Trophoblast cell (in vitro differentiated cells and primary cell): Measurements from ENCODE around the gene CES3.
A peak's percentile ranks its signal among the peaks of the same experiment; 100 is the strongest.

Experiments
- DNase-seq, 2 donors: peaks; one replicate each; pipeline ENCODE4 v3.0.0-alpha.2; 2016
- H2AFZ ChIP-seq: 2 replicates; pipeline ENCODE4 v1.6.1; 2013; ENCODE audit warnings: low read length, moderate library complexity, mild to moderate bottlenecking; ENCODE audit not compliant: insufficient read depth, poor library complexity
- H2AK5ac ChIP-seq: 2 replicates; pipeline ENCODE4 v1.6.1; 2013; ENCODE audit warnings: mild to moderate bottlenecking, low read length
- H2BK120ac ChIP-seq: 2 replicates; pipeline ENCODE4 v1.6.1; 2013; ENCODE audit warnings: low read length, mild to moderate bottlenecking, moderate library complexity; ENCODE audit not compliant: insufficient read depth, poor library complexity
- H2BK12ac ChIP-seq: 2 replicates; pipeline ENCODE4 v1.6.1; 2013; ENCODE audit warnings: mild to moderate bottlenecking, low read length, moderate library complexity
- H2BK5ac ChIP-seq: 2 replicates; pipeline ENCODE4 v1.6.1; 2013; ENCODE audit warnings: low read length, low read depth, moderate library complexity, mild to moderate bottlenecking; ENCODE audit not compliant: poor library complexity
- H3K14ac ChIP-seq: 2 replicates; pipeline ENCODE4 v1.6.1; 2013; ENCODE audit warnings: mild to moderate bottlenecking, low read length
- H3K18ac ChIP-seq: 2 replicates; pipeline ENCODE4 v1.6.1; 2013; ENCODE audit warnings: mild to moderate bottlenecking, low read length
- H3K23ac ChIP-seq: 2 replicates; pipeline ENCODE4 v1.6.1; 2013; ENCODE audit warnings: low read length
- H3K27ac ChIP-seq: 2 replicates; pipeline ENCODE4 v1.5.1; 2013; ENCODE audit warnings: low read depth, mild to moderate bottlenecking, inconsistent platforms, low read length, moderate library complexity
- H3K27me3 ChIP-seq: 2 replicates; pipeline ENCODE4 v1.6.1; 2013; ENCODE audit warnings: inconsistent platforms, mild to moderate bottlenecking, low read length, moderate library complexity; ENCODE audit not compliant: insufficient read depth
- H3K36me3 ChIP-seq, 2 experiments: 1 replicate in 1 of 2; 2 replicates in 1 of 2; pipeline ENCODE4 v1.6.1; 2013; ENCODE audit warnings: low read length in 2 of 2, mild to moderate bottlenecking in 2 of 2, moderate library complexity in 1 of 2; ENCODE audit not compliant: insufficient read depth in 2 of 2, control insufficient read depth in 1 of 2
- H3K4ac ChIP-seq: 2 replicates; pipeline ENCODE4 v1.6.1; 2013; ENCODE audit warnings: low read depth, mild to moderate bottlenecking, low read length, moderate library complexity
- H3K4me1 ChIP-seq, 2 experiments: 1 replicate in 1 of 2; 2 replicates in 1 of 2; pipeline ENCODE4 v1.6.1; 2013; ENCODE audit warnings: low read length in 2 of 2, mild to moderate bottlenecking in 2 of 2, moderate library complexity in 1 of 2; ENCODE audit not compliant: insufficient read depth in 2 of 2, control insufficient read depth in 1 of 2
- H3K4me2 ChIP-seq: 2 replicates; pipeline ENCODE4 v1.6.1; 2013; ENCODE audit warnings: inconsistent platforms, mild to moderate bottlenecking, low read length, moderate library complexity
- H3K4me3 ChIP-seq: 2 replicates; pipeline ENCODE4 v1.5.1; 2013; ENCODE audit warnings: mild to moderate bottlenecking, low read depth, low read length, inconsistent platforms
- H3K79me1 ChIP-seq: one replicate; pipeline ENCODE4 v1.6.1; 2013; ENCODE audit warnings: low read length
- H3K79me2 ChIP-seq: 2 replicates; pipeline ENCODE4 v1.6.1; 2013; ENCODE audit warnings: low read length, mild to moderate bottlenecking; ENCODE audit not compliant: control insufficient read depth, insufficient read depth, poor library complexity
- H3K9ac ChIP-seq: 2 replicates; pipeline ENCODE4 v1.6.1; 2013; ENCODE audit warnings: mild to moderate bottlenecking, low read length
- H3K9me3 ChIP-seq: 2 replicates; pipeline ENCODE4 v1.6.1; 2013; ENCODE audit warnings: low read depth, mild to moderate bottlenecking, control low read depth, inconsistent platforms, low read length; ENCODE audit not compliant: insufficient read depth
- H4K12ac ChIP-seq: 2 replicates; pipeline ENCODE4 v1.6.1; 2013; ENCODE audit warnings: low read depth, mild to moderate bottlenecking, low read length, moderate library complexity
- H4K8ac ChIP-seq: 2 replicates; pipeline ENCODE4 v1.6.1; 2013; ENCODE audit warnings: low read depth, mild to moderate bottlenecking, low read length, moderate library complexity
- H4K91ac ChIP-seq: one replicate; pipeline ENCODE4 v1.6.1; 2013; ENCODE audit warnings: low read depth, mild to moderate bottlenecking, low read length, moderate library complexity
- WGBS: extraction: QIAGEN DNeasy Blood & Tissue Kit; methylation state at CpG from one replicate; pipeline ENCODE4 v1.1.7; 2013; ENCODE audit warnings: missing lambda C conversion rate; ENCODE audit not compliant: insufficient read length, insufficient coverage; ENCODE audit errors: extremely low coverage; 5-methylcytosine and 5-hydroxymethylcytosine counted together

The CES3 gene

GRCh38 chr16:67019171-67019570, 58.1 kb downstream of the CES3 start:
- Histone ChIP-seq H2BK5ac (no peak overlapping the region), H3K4me1 (peaks cover 25 to 26% of the 10 kb centered on the region in 2 experiments), H3K4me2 (no peak overlapping the region), H3K79me1 (peaks cover 14% of the 10 kb centered on the region), H2AK5ac (no peak overlapping the region), H3K4me3 (no peak overlapping the region), H4K91ac (no peak overlapping the region), H3K79me2 (no peaks in the 10 kb centered on the region), H3K27ac (no peak overlapping the region), H2AFZ (no peak overlapping the region), H3K14ac (no peak overlapping the region), H2BK120ac (no peak overlapping the region), H3K23ac (no peak overlapping the region), H3K9me3 (no peaks in the 10 kb centered on the region), H3K9ac (no peak overlapping the region), H2BK12ac (peak overlapping the region; percentile 33), H4K8ac (no peak overlapping the region), H3K27me3 (peaks cover 4% of the 10 kb centered on the region), H3K36me3 (no peaks in the 10 kb centered on the region), H4K12ac (no peak overlapping the region), H3K4ac (no peak overlapping the region), H3K18ac (no peak overlapping the region)
- DNase-seq: no peak
- WGBS: no CpG with 5 or more reads among the region's 8 CpGs

- Histone ChIP-seq H2AFZ (no peak overlapping the region), H3K4me3 (no peak overlapping the region), H3K18ac (no peak overlapping the region), H3K4me2 (no peak overlapping the region), H3K27ac (no peak overlapping the region), H2BK5ac (no peak overlapping the region), H3K4me1 (peaks cover 16 to 23% of the 10 kb centered on the region in 2 experiments), H3K79me2 (no peaks in the 10 kb centered on the region), H3K23ac (no peak overlapping the region), H3K9ac (no peak overlapping the region), H3K9me3 (no peaks in the 10 kb centered on the region), H2BK120ac (no peak overlapping the region), H2BK12ac (peak overlapping the region; percentile 69), H3K79me1 (peaks cover 8% of the 10 kb centered on the region), H3K36me3 (no peaks in the 10 kb centered on the region), H3K27me3 (no peaks in the 10 kb centered on the region), H4K8ac (no peak overlapping the region), H3K4ac (no peak overlapping the region), H4K12ac (no peak overlapping the region), H2AK5ac (no peak overlapping the region), H3K14ac (no peak overlapping the region), H4K91ac (no peak overlapping the region)
- WGBS: no CpG with 5 or more reads among the region's 3 CpGs
- no peak for DNase-seq
These were observed 60.3 kb downstream of the CES3 start for GRCh38 chr16:67021321-67021720.

GRCh38 chr16:67022531-67023214, 61.6 kb downstream of the CES3 start:
- Histone ChIP-seq H4K91ac (peak overlapping the region; percentile 59), H2AFZ (no peak overlapping the region), H2BK12ac (peak overlapping the region; percentile 72), H2BK5ac (peak overlapping the region; percentile 37), H2BK120ac (peak overlapping the region; percentile 85), H4K12ac (no peak overlapping the region), H3K18ac (no peak overlapping the region), H3K4me2 (no peak overlapping the region), H3K79me1 (peaks cover 4% of the 10 kb centered on the region), H3K79me2 (no peaks in the 10 kb centered on the region), H3K27ac (peak overlapping the region; percentile 54), H3K9me3 (no peaks in the 10 kb centered on the region), H3K4me3 (no peak overlapping the region), H3K4ac (no peak overlapping the region), H3K14ac (no peak overlapping the region), H3K4me1 (peaks cover 9 to 18% of the 10 kb centered on the region in 2 experiments), H3K9ac (no peak overlapping the region), H3K27me3 (no peaks in the 10 kb centered on the region), H3K36me3 (no peaks in the 10 kb centered on the region), H4K8ac (no peak overlapping the region), H3K23ac (no peak overlapping the region), H2AK5ac (peak overlapping the region; percentile 30)
- no CpG with 5 or more reads among the region's 4 CpGs for WGBS
- DNase-seq: no peak

GRCh38 chr16:67023689-67024088, 62.6 kb downstream of the CES3 start:
- H3K4me2 ChIP-seq: no peak overlapping the region
- H3K4me1 ChIP-seq: peaks cover 12 to 20% of the 10 kb centered on the region in 2 experiments
- H3K4me3 ChIP-seq: no peak overlapping the region
- no peak overlapping the region for H4K12ac ChIP-seq
- no peak overlapping the region for H3K9ac ChIP-seq
- no peak overlapping the region for H4K8ac ChIP-seq
- H3K14ac ChIP-seq: peak overlapping the region; percentile 29
- peaks cover 8% of the 10 kb centered on the region for H3K79me1 ChIP-seq
- DNase-seq: no peak
- H3K9me3 ChIP-seq: no peaks in the 10 kb centered on the region
- no peak overlapping the region for H3K4ac ChIP-seq
- no peak overlapping the region for H3K18ac ChIP-seq
- peak overlapping the region; percentile 67 for H4K91ac ChIP-seq
- H3K27me3 ChIP-seq: no peaks in the 10 kb centered on the region
- H2BK5ac ChIP-seq: no peak overlapping the region
- H2BK12ac ChIP-seq: no peak overlapping the region
- no peak overlapping the region for H2AK5ac ChIP-seq
- H3K79me2 ChIP-seq: peaks cover 3% of the 10 kb centered on the region
- no CpG with 5 or more reads among the region's 1 CpG for WGBS
- H3K36me3 ChIP-seq: no peaks in the 10 kb centered on the region
- H2BK120ac ChIP-seq: peak overlapping the region; percentile 49
- H3K27ac ChIP-seq: no peak overlapping the region
- no peak overlapping the region for H2AFZ ChIP-seq
- H3K23ac ChIP-seq: no peak overlapping the region
